Keratinocyte (primary cell): ENCODE measurements around the gene USP27X.

Experiments used
- CTCF ChIP-seq, 3 experiments: IDR thresholded peaks in 1 of 3; conservative IDR thresholded peaks in 1 of 3; optimal IDR thresholded peaks in 1 of 3; 2 replicates in 2 of 3; 3 replicates in 1 of 3; pipeline versions ENCODE3 to v1.5.1; 2011; ENCODE audit warnings: low read length in 3 of 3, mild to moderate bottlenecking in 3 of 3, moderate library complexity in 2 of 3, control low read depth in 1 of 3, inconsistent platforms in 1 of 3; ENCODE audit not compliant: insufficient read depth in 2 of 3; ENCODE audit errors: extremely low read depth in 1 of 3
- EZH2 ChIP-seq: IDR thresholded peaks from one replicate; pipeline ENCODE4 v1.6.1; 2012; ENCODE audit warnings: inconsistent platforms, mild to moderate bottlenecking, low read length, moderate library complexity

GRCh38 chrX:49844611-49845010 lies 34.7 kb upstream of the USP27X start:
- TF ChIP-seq CTCF (optimal IDR thresholded peaks at IDR 0.05 in 1 of 3, IDR thresholded peaks at IDR 0.05 in 1 of 3, conservative IDR thresholded peaks at IDR 0.05 in 1 of 3; ENCODE audit: extremely low read depth in 1 of 3, insufficient read depth in 2 of 3, low read length in 3 of 3) = no peak
- no peak for TF ChIP-seq EZH2
